Measurements from ENCODE around the gene C12orf43.

The C12orf43 gene

DNA sequence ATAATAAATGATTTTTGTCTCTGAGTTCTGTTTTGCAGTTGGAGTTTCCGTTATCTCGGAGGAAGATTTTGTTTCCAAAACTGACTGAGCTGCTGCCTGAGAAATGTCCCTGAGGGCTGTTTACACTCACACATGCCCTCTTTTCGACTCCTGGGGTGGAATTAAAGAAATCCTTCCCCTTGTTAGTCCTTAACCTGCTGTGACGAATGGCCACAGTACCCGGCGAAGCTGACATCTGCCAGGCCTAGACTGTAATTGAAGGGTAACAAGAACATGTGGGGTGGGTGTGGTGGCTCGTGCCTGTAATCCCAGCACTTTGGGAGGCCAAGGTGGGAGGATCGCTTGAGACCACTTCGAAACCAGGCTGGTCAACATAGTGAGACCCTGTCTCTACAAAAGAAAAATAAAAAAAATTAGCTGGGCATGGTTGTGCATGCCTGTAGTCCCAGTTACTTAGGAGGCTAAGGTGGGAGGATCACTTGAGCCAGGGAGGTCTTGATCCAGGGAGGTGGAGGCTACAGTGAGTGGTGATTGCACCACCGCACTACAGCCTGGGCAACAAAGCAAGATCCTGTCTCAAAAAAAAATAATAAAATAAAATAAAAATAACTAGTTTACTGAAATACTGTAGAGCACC, 14.4 kb upstream of the C12orf43 start:
- no peak for DNase-seq (ENCODE audit: low read depth in 2 of 2)

DNA sequence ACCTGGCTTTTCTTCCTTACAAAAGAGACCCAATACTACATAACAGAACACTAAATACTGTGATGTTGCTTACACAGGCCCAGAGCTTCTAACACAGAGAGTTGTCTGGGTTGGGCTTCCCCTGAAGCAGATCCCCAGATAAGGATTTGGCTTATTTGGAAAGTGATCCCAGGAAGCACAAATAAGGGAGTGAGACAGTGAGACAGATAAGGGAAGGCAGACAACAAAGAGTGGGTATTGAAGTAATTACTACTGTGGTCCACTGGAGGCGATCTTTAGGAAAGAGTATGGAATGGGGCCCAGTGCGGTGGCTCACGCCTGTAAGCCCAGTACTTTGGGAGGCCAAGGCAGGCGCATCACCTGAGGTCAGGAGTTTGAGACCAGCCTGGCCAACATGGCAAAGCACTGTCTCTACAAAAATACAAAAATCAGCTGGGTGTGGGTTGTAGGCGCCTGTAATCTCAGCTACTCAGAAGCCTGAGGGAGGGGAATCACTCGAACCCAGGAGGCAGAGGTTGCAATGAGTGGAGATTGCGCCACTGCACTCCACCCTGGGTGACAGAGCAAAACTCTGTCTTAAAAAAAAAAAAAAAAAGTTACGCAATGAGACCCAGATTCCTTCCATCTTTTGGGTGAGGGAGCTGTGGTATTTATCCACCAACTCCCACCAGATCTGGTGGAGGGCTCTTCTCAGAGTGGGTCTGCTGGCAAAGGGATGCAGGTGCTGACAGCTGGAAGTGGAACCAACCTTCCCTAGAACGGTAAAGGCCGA, 10.2 kb upstream of the C12orf43 start:
- DNase-seq (ENCODE audit: low read depth in 2 of 2) = no peak

DNA sequence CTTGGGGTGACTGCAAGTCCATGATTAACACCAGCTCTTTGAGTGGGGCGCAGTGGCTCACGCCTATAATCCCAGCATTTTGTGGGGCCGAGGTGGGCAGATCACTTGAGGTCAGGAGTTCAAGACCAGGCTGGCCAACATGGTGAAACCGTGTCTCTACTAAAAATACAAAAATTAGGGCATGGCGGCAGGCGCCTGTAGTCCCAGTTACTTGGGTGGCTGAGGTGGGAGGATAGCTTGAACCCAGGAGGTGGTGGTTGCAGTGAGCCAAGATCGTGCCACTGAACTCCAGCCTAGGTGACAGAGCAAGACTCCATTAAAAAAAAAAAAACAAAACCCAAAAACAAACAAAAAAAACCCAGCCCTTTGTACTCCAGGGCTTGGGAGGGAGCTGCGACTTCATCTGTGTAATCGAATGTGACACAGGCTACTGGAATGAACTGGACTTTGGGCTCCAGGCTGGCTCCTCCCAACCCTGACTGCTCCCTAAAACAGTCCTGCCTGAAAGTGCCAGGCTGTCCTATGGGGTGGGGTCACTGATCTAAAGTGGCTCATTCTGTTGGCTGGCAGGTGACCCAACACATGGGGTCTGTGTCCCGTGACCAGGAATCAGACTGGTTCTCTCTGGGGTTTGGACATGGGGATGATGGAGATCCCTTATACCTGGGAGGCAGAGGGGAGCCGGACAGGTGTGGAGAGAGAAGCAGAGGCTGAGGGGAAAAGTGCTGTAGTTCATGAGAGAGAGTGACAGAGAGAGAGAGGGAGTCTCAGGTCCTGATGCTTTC, 9.3 kb upstream of the C12orf43 start:
- DNase-seq (ENCODE audit: low read depth in 2 of 2) = no peak

DNA sequence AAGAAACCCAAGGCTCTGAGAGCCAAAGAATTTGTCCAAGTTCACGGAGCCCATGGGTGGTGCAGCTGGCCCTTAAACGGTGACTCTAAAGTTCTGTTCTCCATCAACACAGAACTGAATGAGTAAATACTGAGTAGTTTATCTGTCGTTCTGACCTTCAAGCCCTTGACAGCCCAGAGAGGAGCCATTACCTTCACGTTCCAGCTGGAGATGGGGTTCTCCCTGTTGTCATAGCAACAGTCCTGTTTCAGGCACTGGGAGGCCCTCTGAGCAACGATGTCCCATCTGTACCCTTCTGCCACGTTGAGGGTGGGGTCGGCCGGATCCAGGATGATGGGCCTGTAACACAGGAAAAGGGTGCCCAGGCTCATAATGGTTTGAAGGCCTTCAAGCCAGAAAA, 7.5 kb upstream of the C12orf43 start:
- no peak for DNase-seq (ENCODE audit: low read depth in 2 of 2)

DNA sequence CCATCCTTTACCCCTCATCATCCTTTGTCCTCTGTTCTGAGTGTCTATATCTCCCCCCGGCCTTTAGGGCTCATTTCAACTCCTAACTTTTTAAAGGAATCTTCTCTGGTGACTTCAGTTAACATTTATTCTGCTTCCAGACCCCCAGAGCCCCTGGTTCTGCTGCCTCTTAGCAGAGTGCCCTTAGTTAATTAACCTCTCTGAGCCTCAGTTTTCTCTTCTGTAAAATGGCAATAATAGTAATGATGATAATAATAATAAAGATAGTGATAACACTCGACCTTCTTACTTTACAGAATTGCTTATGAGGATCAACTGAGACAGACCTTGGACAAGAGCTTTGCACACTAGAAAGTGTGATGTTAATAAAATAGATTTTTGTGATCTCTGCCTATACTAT, 6.4 kb upstream of the C12orf43 start:
- DNase-seq (ENCODE audit: low read depth in 2 of 2) = no peak

DNA sequence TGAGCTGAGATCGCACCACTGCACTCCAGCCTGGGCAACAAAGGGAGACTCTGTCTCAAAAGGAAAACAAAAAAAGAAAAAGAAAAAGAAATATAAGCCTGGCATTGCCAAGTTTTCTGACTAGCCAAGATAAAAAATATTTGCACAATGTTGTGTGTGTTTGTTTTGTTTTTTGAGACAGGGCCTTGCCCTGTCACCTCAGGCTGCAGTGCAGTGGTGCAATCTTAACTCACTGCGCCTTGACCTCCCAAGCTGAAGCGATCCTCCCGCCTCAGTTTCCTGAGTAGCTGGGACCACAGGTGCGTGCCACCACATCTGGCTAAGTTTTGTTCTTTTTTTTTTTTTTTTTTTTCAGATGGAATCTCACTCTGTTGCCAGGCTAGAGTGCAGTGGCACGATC, 5.5 kb upstream of the C12orf43 start:
- no peak for DNase-seq (ENCODE audit: low read depth in 2 of 2)

DNA sequence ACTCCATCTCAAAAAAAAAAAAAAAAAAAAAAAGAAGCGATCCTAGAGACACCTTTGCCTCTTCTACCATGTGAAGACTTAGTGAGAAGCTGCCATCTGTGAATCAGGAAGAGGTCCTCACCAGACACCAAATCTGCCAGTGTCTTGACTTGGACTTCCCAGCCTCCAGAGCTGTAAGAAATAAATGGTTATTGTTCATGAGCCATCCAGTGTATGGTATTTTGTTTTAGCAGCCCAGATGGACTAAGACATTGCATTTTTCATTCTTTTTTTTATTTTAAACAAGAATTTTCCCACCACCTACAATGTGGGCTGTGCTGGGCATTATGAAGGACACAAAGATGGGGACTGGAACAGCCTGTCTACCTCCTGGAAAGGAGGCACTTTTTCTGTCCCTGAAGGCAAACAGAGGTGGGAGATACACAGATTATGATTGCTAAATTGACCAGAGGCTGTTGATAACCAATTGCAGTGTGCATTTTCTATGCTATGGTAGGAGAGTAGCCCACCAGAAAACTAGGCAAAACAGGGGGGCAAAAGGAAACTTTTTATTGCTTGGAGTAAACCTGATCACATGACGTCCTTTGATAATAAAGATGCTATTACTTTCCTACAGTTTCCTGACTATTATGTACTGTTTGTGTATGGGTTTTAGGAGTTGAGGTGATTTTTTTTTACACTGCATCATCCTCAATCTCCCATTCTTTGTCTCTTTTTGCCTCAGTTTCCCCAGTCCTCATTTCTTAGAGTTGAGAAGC, 2.8 kb upstream of the C12orf43 start:
- no peak for DNase-seq (ENCODE audit: low read depth in 2 of 2)

DNA sequence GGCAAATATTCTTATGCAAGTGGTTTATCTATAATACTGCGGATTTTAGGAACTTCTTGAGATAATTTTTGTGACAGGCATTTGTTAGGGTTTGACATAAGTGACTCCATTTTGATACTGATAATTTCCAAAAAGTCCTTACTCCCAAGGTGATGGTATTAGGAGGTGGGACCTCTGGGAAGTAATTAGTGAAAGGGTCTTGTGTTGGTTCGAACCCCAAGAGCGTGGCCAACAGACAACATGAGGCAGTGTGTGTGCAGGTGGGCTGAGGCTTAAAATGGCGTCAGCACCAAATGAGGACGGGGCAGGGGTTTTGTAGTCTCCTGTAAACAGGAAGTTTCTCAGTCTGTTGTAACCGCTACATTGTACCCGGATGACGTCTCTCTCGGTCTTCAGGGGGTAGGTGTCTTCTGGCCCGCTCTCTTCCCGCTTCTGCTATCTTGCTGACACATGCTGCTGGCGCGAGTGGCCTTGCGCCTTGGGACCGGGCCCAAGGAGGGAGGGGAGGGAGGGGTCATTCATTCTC, 1.7 kb upstream of the C12orf43 start:
- DNase-seq (ENCODE audit: low read depth in 2 of 2) = no peak

DNA sequence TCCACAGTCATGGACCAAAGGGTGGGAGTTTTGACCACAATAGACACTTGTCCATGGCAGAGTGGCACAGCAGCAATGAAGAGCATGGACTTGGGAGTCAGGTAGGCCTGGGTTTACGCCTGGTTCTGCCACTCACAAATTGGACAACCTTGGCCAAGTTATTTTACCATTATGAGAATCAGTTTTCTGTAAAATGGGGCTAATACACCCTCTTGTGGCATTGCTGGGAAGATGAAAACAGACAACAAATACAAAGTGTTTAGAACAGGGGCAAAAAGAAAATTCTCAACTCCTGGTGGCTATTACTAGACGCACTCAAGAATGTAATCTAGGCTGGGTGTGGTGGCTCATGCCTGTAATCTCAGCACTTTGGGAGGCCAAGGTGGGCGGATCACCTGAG, 2.6 kb downstream of the C12orf43 start:
- no peak for DNase-seq (ENCODE audit: low read depth in 2 of 2)

DNA sequence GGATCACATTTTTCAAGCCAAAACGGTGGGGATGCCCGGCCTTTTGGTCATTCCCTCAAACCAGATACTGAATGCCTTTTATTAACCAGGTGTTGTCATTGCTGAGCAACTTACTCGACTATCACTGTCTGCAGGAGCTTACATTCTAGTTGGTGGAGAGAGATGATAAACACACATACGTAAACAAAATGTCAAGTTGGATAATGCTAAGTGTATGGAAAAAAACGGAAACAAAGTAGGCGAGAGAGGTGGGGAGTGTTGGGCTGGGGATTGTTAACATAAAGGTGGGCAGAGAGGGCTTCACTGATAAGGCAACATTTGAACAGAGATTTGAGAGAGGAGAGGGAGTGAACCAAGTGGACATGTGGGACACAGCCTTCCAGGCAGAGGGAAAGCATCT, 4.5 kb downstream of the C12orf43 start:
- DNase-seq (ENCODE audit: low read depth in 2 of 2) = no peak

DNA sequence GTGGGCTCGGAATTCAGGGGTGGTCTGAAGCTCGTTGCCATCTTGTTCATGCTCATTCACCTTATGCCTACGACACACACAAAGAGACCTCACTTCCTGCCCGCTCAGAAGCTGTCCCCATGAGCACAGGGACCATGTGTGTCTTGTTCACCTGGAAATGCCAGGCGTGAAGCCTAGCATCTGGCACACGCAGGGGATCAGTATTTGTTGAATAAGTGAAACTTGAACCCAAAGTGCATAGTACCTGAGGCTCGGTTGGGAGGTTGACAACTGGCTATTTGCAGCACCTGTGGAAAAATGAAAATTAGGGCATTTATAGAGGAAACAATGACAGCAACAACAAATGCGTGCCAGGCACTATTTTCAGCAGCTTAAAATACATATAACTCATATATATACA, 5.4 kb downstream of the C12orf43 start:
- DNase-seq (ENCODE audit: low read depth in 2 of 2) = no peak

DNA sequence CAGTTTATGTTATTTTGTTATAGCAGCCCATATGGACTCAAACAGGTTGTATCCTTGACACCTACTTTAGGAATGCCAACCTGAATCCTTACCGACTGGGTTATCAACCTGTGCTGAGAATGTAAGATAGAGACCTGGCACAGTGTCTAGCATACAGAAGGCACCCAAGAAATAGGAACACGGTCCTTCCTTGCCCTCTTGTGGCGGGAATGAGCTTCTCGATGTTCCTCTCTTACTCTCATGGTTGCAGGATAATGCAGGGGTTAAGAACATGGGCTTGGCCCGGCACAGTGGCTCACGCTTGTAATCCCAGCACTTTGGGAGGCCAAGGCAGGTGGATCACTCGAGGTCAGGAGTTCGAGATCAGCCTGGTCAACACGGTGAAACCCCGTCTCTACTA, 6.5 kb downstream of the C12orf43 start:
- DNase-seq (ENCODE audit: low read depth in 2 of 2) = no peak

DNA sequence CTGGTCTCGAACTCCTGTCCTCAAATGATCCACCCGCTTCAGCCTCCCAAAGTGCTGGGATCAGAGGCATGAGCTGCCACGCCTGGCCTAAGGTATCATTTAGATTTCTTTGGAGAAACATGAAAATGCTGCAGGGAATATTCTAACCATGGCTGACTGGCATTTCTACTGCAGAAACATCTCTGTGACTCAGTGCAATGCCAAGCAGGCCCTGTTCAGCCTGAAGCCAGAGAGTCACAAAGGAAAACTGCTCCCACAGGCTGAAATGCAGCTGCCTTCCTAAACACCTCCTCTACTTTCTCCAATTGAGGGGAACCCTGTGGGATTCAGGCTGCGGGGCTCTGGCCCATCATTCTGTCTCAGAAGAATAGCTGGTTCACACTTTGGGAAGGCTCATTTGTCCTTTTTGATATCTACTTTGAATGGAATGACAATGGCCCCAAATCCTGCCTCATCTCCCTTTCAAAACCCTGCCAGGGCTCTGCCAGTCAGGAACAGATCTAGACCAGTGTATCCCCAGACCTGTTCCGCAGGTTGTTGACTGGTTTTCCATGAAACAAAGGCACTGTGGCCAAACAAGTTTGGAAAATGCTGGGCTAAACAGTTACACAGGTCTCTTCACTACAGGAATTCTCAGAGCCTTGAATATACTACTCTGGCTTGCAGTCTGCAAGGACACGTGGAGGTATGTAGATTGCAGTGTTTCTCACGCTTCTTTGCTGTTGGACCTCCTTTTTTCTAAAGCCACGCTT, 7.8 kb downstream of the C12orf43 start:
- DNase-seq (ENCODE audit: low read depth in 2 of 2) = no peak

DNA sequence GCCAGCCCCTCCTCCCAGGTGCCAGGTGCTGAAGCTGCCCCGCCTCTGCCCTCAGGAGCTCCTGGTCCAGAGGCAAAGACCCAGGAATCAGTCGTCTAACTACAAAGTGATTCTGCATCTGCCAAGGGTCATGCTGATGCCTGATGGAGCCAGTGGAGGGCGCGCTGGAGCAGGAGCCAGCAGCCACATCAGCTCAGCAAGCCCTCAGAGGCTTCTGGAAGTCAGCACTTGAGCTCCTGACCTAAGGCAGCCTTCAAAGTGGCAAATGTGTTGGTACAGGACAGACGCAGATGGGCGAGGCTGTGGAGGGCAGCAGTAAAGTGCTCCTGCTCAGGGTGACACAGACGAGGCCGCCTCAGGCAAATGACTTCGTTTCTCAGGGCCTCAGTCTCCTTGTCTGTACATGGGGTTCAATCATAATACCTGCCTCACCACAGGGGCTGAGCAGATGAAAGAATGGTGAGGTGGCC, 10.9 kb downstream of the C12orf43 start:
- peak in 1 of 2 donors; percentile 7 for DNase-seq (ENCODE audit: low read depth in 2 of 2)

DNA sequence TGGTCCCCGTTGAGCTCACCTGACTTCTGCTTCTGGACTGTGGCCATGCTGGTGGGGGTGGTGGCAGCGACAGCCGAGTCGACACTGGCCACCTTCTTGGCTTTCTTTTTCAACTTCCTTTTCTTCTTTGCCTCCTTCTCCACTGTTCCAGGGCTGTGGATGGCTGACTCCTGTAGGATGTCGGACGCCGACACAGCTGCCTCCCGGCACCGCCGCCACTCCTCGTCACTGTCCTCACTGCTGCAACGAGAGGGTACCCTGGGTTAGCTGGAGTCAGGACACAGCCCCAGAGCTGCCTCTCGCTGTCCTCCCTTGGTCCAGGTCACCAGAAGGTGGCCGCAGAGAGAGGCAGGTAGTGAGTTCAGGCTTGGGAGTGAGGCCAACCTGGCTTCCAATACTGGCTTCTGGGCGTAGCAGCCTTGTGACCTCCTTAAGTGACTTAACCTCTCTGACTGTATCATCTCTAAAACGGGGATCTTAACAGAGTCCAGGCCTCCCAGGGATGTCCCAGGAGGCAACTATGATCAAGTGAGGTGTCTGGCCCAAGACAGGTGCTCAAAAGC, 12.0 kb downstream of the C12orf43 start:
- DNase-seq (ENCODE audit: low read depth in 2 of 2) = no peak

DNA sequence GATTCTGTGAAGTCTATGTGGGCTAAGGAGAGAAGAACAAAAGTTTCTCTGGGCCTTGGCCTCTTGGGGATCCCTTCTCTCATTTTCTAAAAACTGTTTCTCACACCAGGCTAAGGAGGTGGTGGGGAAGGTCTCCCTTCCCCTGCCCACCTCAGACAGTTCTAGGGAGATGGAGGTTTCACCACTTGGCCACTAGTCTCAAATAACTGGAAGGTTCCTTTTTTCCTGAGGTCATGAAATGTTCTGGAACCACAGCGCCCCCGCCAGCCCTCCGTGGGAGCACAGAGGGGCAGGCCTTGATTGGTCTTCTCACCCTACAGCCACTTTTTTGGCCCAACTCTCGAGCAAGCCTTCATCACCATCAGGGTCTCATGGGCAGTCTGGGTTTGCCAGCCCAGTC, 12.6 kb downstream of the C12orf43 start:
- no peak for DNase-seq (ENCODE audit: low read depth in 2 of 2)

DNA sequence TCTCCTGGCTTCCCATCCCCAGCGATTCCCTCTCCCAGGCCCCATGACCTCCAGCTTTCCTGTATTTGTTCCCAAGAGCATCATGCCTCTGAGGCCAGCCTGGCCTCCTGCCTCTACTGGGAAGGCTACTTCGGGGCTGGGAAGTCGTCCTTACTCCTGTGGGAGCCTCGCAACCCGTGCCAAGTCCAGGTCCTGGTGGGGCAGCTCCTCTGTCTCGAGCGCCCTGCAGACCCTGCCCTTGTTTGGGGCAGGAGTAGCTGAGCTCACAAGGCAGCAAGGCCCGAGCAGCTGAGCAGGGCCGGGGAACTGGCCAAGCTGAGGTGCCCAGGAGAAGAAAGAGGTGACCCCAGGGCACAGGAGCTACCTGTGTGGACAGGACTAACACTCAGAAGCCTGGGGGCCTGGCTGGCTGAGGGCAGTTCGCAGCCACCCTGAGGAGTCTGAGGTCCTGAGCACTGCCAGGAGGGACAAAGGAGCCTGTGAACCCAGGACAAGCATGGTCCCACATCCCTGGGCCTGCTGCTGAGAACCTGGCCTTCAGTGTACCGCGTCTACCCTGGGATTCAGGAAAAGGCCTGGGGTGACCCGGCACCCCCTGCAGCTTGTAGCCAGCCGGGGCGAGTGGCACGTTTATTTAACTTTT, 14.3 kb downstream of the C12orf43 start:
- no peak for DNase-seq (ENCODE audit: low read depth in 2 of 2)

DNA sequence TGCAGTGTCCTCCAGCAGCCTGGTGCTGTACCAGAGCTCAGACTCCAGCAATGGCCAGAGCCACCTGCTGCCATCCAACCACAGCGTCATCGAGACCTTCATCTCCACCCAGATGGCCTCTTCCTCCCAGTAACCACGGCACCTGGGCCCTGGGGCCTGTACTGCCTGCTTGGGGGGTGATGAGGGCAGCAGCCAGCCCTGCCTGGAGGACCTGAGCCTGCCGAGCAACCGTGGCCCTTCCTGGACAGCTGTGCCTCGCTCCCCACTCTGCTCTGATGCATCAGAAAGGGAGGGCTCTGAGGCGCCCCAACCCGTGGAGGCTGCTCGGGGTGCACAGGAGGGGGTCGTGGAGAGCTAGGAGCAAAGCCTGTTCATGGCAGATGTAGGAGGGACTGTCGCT, 15.2 kb downstream of the C12orf43 start:
- DNase-seq (ENCODE audit: low read depth in 2 of 2) = no peak

DNA sequence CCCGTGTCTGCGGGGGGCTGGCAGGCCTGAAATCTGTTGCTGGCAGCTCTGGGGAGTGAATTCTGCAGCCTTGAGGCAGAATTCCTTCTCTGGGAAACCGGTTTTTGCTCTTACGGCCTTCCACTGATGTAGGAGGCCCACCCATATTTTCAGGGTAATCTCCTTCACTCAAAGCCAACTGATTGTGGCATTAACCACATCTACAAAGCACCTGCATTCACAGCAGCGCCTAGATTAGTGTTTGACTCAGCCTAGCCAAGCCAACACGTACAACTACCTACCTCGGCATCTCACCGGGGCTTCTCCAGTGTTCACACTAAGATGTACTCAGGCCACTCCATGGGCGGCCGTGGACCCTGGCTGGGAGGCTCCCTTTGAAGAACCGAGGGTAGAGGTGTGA, 15.8 kb downstream of the C12orf43 start:
- DNase-seq (ENCODE audit: low read depth in 2 of 2) = no peak
